Femur (tissue), 1 donor: ENCODE data around the gene PROKR1.
"Not testable (repeated sequence)": the region's sequence is repeated elsewhere in the genome, so short reads cannot be mapped to it uniquely, and the experiment has no call there.

Experiments
- DNase-seq: peaks from one replicate; pipeline ENCODE4 v3.0.0-alpha.2; 2017

The PROKR1 gene

DNA sequence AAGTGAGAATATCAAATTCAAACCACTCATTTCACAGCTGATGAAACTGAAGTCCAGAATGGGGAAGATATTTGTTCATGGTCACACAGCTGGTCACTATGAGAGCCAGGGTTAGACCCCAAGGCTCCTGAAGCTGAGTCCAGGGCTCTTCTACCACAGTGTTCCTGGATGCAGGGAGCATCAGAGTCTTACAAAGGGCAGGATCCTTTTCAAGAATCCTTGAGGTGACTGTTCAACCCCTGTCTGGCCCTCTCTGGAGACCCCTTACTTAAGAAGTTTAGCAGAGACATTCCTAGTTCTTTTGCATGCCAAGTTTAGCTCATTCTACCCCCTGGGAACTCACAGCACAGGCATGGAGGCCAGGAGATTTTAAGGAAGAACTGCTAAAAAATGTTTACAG lies 15.7 kb downstream of the PROKR1 start:
- peak; percentile 33 for DNase-seq

DNA sequence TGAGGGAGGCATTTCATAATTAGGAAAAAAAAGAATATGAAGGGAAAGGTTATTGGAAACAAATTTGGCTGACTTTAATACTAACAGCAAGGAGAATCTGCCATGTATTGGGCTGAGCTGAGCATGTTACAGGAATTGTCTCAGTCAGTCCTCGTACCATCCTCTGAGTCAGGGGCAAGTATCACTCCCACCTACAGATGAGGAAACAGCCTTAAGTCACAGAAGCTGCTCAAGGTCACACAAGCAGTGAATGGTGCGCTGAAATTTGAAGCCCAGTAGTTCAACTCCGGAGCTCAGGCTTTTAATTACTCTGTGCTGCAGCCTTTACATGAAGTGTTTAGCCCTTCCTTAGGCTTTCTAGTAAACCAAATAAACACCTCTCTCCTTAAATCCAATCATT lies 17.3 kb downstream of the PROKR1 start:
- no peak for DNase-seq

DNA sequence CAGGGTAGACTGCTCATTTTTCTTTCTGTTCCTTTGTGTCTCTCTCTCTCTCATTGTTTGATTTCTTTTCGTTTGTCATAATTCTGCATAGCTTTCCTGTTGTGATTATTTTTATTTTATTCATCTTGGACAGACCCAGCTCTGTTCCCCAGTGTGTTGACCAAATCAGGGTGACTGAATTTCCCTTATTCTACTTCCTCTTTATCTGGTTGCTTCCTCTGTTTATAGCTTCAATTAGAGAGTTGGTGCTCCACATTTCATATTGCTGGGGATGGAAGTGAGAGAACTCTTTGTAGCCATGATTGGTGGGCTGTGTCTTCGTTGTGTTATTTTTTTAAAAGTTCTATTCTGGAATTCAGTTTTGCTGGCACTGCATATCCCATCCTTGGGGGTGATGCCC lies 19.1 kb downstream of the PROKR1 start:
- no peak for DNase-seq

DNA sequence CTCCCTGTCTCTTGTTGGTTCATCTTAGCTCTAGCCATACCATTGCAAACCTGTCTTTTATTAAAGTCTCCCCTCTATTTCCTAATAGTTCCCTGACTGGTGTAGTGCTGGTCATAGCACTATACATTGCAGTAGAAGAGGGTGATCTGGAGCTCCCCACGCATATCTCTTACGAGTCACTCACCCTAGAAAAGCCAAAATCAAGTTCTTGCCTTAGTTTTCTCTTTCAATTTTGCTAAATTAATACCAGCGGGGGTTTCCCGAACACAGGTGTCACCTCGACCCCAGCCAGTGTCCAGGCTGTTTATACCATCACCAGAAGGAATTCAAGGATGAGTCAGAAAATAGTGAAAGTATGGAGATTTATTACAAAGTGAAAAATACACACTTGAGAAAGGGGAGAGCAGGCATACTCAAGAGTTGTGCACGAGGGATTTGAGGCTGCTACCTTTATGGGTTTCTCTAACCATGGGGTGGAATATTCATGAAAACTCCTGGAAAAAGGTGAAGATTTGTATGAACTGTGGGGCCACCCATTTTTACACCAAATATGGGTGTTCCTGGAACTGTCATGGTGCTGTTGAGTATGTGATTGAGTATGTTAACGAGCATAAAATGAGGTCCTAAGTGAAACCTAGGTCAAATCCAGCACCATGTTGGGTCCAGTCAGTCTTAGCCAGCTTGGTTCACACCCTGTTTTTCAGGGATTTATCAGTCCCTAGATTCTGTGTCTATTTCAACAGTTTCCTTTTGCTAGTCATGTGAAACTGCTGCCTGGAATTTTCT lies 20.2 kb downstream of the PROKR1 start:
- no peak for DNase-seq

DNA sequence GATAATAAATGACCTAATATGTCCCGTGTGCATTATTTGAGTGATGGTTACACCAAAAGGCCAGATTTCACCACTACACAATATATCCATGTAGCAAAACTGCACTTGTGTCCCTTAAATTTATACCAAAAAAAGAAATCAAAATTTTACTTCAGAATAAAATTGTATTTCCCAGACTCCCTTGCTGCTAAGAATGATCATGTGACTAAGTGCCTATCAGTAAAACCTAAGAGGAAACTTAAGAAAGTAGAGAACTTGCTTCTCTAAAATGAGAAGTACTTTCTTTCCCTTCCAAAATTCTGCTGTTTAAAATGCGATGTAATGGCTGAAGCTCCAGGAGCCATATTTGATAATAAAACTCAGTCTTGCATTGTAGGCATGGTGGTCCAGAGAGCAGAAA lies 24.0 kb downstream of the PROKR1 start:
- DNase-seq, result no peak

DNA sequence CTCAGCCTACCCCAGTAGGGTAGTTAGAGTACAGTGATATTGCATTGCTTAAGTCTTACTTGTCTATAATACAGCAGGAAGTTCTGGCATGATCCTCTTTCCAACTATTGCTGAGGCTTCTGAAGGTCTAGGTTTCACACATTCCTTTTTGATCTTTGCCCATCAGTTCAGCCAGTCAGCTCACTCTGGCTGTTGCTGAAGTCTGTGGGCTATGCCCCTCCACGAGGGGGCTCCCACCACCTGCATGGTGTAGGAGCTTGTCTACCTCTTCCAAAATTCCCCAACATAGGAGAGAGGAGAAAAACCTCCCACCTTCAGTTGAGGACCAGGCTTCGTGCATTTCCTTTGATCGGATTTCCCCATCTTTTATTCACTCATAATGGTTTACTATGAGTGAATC lies 26.3 kb downstream of the PROKR1 start:
- no peak for DNase-seq

DNA sequence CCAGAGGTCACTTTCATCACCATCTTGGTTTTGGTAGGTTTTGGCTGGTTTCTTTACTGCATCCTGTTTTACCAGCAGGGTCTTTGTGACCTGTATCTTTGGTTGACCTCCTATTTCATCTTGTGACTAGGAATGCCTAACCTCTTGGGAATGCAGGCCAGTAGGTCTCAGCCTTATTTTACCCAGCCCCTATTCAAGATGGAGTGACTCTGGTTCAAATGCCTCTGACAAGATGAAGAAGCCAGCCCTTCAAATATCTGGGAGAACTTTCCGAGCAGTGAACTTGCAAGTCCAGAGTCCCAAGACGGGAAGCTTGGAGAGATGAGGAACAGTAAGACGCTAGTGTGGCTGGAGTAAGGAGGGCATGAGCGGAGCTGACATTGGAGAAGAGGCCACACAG lies 28.6 kb downstream of the PROKR1 start:
- no peak for DNase-seq

DNA sequence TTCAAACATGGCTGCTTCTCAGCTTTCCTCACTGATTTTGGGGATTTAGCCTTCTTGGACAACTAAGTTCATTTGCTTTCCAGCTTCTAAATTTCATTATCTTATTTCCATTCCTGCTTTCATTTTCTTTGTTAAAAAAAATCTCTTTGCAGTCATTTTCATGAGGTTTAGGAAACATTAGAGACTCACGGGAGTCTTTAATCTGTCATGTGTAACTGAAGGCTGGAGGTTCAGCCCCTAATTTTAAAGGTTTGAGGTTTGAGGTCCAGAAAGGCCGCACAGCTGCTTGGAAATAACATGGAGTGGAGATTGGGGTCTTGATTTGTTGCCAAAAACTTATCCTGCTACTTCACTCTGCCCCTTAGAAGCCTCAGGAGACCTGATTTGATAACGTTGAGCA lies 30.3 kb downstream of the PROKR1 start:
- no peak for DNase-seq

DNA sequence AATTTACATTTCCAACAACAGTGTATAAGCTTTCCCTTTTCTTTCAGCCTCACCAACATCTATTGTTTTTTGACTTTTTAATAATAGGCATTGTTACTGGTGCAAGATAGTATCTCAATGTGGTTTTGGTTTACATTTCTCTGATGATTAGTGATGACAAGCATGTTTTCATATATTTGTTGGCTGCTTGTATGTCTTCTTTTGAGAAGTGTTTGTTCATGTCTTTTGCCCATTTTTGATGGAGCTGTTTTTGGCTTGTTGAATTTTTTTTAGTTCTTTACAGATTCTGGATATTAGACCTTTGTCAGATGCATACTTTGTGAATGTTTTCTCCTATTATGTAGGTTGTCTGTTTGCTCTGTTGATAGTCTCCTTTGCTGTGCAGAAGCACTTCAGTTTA lies 32.1 kb downstream of the PROKR1 start:
- DNase-seq, result no peak

DNA sequence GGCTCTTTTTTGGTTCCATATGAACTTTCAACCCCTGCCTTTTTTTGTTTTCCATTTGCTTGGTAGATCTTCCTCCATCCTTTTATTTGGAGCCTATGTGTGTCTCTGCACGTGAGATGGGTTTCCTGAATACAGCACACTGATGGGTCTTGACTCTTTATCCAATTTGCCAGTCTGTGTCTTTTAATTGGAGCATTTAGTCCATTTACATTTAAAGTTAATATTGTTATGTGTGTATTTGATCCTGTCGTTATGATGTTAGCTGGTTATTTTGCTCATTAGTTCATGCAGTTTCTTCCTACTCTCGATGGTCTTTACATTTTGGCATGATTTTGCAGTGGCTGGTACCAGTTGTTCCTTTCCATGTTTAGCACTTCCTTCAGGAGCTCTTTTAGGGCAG lies 34.5 kb downstream of the PROKR1 start:
- not testable (repeated sequence) for DNase-seq

DNA sequence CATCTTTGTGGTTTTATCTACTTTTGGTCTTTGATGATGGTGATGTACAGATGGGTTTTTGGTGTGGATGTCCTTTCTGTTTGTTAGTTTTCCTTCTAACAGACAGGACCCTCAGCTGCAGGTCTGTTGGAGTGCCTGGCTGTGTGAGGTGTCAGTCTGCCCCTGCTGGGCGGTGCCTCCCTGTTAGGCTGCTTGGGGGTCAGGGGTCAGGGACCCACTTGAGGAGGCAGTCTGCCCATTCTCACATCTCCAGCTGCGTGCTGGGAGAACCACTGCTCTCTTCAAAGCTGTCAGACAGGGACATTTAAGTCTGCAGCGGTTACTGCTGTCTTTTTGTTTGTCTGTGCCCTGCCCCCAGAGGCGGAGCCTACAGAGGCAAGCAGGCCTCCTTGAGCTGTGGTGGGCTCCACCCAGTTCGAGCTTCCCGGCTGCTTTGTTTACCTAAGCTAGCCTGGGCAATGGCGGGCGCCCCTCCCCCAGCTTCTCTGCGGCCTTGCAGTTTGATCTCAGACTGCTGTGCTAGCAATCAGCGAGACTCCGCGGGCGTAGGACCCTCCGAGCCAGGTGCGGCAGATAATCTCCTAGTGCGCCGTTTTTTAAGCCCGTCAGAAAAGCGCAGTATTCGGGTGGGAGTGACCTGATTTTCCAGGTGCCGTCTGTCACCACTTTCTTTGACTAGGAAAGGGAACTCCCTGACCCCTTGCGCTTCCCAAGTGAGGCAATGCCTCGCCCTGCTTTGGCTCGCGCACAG lies 36.0 kb downstream of the PROKR1 start:
- not testable (repeated sequence) for DNase-seq

DNA sequence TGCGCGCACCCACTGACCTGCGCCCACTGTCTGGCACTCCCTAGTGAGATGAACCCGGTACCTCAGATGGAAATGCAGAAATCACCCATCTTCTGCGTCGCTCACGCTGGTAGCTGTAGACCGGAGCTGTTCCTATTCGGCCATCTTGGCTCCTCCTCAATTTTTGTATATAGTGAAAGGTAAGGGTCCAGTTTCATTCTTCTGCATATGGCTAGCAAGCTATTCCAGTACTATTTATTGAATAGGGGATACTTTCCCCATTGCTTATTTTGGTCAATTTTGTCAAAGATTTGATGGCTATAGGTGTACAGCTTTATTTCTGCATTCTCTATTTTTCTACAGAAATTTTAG lies 36.5 kb downstream of the PROKR1 start:
- DNase-seq, result not testable (repeated sequence)

DNA sequence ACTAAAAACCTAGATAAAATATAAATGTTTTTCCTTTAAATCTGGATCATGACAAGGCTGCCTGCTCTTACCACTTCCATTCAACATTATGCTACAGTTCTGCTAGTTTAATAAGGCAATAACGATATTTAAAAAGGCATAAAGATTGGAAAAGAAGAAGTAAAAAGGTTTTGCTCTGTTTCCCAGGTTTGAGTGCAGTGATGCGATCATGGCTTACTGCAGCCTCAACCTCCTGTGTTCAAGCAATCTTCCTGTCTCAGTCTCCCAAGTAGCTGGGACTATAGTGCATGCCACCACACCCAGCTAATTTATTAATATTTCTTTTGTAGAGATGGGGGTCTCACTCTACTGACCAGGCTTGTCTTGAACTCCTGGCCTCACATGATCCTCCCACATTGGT lies 40.8 kb downstream of the PROKR1 start:
- DNase-seq, result no peak

DNA sequence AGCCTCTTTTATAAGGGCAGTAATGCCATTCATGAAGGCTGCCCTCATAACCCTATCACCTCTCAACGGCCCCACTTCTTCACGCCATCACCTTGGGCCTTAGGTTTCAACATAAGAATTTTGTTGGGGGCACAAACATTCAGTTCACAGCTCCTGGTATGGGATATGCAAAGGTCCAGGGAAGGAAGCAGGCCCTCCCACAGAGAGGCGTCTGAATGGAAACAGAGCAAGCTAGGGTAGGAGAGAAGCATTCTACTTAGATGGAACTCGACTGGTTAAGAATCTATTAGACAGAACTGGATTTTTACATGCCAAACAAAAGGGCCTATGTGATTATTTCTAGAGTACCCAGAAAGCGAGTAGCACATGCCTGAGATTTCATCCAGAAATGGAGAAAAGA lies 42.8 kb downstream of the PROKR1 start:
- no peak for DNase-seq

DNA sequence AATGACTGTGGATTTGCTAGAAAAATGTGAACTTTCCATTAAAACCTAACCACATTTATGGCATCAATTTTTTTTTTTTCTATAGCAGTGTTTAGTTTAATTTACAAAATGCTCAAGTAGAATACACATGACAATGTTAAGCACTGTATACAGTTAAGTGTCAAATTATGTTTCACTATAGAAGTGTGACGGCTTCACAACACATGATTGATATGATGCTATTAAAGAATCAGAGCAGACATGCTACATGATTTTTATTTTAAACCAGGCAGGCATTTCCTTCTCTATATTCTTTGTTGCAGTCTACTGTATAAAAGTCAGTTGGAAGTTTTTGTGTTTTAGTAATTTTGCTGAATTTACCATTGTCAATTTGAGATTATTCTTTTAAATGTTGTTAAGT lies 43.6 kb downstream of the PROKR1 start:
- no peak for DNase-seq

DNA sequence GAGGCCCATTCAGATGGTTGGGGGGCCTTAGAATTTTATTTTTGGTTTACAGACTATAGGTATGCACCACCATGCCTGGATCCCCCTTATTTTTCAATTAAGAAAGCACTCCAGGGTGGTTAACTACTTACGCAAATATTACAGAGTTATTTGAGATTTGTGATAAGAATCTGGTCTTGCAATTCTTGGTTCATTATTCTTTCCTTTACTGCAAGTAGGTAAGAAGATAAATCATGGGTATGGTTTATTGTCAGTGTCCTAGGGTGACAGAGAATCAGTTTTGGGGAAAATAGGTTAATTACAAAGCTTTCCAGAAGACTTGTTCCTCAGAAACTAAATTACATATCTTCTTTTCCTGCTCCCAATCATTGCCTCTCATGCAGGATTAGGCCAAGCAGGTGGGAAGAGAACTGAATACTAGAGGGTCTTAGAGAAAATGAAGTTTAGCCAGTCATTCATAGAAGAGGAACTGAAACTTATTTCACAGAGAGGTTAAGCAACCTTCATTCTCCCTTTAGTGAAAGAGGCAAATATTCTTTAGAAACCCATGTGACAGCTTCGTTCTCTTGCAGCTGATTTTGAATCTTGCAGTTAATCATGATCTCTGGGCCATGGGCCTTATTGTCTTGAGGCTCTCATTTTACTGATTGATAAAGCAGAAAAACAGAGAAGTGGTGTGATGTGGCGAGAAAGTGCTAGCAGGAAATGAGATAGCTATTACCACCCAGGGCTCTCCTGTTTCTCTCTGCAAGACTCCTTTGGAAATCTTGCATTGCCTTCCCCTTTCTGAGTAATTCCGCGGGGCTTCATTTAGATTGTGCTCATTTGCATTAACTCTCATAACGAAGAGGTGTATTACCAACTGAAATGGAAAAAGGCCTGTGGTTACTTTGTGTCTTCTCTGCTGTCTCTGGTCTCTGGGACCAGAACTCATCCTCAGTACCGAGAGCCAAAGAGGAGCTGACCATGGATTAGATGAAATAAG lies 46.5 kb downstream of the PROKR1 start:
- DNase-seq, result no peak

DNA sequence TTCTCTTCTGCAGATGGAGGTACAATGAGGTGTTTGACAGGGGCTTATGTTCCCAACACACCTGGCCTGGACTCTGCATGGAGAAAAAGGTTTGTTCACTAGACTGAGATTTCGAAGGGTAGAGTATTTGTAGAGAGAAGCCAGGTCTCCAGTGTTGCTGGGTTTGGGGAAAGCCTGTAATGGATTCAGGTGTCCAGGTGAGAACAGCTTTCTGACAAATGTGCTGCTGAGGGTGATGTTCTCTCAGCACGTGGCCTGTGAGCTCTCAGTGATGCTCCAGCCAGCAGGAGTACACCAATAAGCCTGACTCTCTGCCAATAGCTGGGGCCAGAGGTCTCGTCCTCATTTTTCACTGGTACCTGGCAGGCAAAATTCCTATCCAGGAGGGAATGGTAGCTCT lies 47.5 kb downstream of the PROKR1 start:
- DNase-seq, result no peak

DNA sequence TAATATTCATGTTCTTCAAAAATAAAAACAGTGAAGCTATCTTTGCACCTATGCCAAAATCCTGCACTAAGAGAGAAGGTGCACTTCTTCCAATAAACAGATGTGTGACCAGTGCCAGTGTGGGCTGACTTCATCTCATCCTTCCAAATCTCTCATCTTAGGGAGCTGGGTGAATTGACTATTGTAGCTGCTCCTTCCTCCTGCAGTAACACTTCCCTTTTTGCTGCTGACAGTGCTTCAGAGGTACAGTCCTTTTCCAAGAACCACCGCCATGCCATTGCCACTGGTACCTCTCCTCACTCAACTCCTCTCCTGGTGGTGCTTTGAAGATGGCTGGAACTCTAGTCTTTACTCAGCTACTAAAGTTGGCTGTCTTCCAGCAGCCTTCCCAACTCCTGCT lies 49.1 kb downstream of the PROKR1 start:
- no peak for DNase-seq

DNA sequence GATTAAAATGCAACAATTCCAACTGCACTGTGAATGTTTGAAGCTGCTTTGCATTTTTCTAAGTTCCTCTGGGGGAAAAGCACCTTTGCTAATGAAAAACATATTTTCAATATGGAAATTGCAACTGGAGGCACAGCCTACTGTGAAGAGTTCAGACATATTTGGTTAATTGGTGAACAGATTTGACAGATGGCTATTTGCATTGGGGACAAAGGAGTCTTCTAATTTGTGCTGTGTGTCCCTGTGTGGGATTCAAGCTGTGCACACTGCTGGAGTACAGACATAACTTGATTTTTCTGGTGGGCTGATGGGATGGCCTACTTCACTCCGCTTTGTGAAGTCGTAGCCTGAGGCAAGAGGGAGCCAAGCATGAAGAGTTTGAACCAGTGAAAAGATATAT lies 50.6 kb downstream of the PROKR1 start:
- DNase-seq, result no peak

DNA sequence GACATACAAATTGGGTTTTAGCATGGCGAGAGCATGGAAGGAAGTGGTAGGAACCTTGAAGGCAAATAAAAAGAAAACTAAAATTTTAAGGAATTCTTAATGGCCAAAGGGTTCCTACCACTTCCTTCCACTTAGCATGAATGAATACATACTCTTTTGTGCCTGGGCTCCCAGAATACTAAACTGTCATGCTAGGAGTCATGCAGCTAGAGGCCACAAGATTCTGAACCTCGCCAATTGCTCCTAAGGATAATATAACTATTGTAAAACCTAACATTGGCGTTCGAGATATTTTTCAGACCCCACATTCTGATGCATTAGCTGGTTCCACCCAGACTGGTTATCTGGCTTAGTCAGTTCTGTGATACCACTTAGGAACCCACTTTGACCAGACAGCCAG lies 52.6 kb downstream of the PROKR1 start:
- DNase-seq, result no peak

DNA sequence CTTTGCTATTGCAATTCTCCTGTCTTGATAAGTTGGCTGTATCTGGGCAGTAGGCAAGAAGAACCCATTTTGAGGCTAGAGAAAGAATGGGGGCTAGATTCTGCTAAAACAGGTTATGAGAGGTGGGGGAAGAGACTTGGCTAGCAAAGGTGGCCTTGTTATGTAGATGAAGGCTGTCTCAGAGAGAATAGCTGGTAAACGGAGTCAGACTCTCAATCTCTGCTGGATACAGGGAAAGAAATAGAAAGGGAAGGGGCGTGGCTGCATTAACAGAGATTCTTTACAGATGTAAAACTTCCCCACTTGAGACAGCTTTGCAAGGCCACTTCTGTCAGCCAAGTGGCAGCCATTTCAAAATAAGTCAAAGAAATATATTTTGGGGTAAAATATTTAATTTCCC lies 53.2 kb downstream of the PROKR1 start:
- DNase-seq, result no peak

DNA sequence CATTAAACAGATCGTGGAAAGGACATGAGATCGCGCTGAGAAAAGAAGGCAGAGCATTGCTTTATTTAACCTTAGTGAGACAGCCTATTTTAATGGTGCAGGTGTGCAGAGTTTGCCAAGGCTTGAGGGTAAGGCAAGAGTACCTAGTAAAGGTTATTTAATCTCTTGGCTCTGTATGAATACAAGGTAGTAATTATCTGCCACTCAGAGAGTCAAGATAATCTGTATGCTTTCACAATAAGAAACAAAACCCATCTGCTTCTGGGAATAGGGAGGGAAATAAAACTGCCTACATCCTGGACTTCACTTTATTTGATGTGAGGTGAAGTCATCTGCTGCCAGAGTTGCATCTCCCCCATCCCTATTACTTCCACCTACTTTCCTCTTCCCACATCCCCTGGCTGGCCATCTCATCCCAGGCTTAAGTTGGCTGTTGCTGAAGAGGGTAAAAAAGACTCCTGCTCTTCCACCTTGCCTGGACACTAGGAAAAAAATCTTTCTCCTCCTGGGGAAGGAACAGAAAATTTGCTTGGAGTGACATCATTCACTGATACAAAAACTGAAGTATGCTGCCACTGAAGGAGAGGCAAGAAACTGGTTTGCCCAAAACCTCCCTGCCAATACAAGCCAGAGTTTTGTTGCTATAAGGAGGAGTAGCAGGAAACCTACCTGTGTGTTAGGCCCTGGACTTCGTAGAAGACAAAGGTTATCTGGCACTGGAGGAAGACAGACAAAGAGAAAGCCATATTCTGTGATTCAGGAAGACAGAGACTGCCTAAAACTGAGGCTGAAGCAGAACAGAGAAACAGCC lies 55.4 kb downstream of the PROKR1 start:
- no peak for DNase-seq

DNA sequence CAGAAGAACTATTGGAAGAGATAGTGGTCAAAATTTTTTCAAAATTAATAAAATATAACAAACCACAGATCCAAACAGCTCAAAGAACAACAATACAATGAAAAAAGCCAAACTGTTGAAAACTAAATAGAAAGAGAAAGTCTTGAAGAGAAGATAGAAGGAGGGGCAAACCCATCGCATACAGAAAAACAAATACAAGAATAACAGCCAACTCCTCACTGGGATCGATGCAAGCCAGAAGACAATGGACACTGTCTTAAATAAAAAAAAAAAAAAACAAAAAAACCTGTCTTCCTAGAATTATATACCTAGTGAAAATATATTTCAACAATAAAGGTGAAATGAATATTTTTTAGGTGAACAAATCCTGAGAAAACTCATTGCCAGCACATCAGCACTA lies 57.2 kb downstream of the PROKR1 start:
- DNase-seq, result no peak
